Posterior cingulate gyrus (tissue), 11 donors: Measurements from ENCODE around the gene MLXIPL.
"Not testable (repeated sequence)": the region's sequence is repeated elsewhere in the genome, so short reads cannot be mapped to it uniquely, and the experiment has no call there.

Experiments used
- DNase-seq, 10 donors: peaks; one replicate each; pipeline versions ENCODE4 v3.0.0 to v3.0.0-alpha.2; 2020 to 2021; ENCODE audit warnings: mixed read lengths in 3 of 10
- intact Hi-C: fragments of 100-400 bp; cut with DNase I; formaldehyde crosslinking; loops from one replicate; pipeline ENCODE4 v1.15.1; 2023

The MLXIPL gene

GRCh38 chr7:73623798-73624668 lies at the start of gene MLXIPL:
Gene MLXIPL (minus strand): TSS chr7:73624522. CDS start chr7:73624492, 30 bp downstream.
- DNase-seq = peak; percentile 37 to 96 (median 71)
- intact Hi-C loops = no loop called here

GRCh38 chr7:73671857-73672445 lies 47.6 kb upstream of the MLXIPL start:
- DNase-seq = peak in 1 of 10 donors; percentile 35
- intact Hi-C loops = no loop called here

GRCh38 chr7:73671322-73671661 lies 47.0 kb upstream of the MLXIPL start:
- intact Hi-C loops = no loop called here
- DNase-seq = no peak

GRCh38 chr7:73669858-73670385 lies 45.6 kb upstream of the MLXIPL start:
- no peak for DNase-seq
- intact Hi-C loops = loop anchor here (5.0 to 10.0 kb wide), 3 partner anchors 43 to 65 kb away; no protein-coding TSS in a partner anchor

GRCh38 chr7:73669288-73669701 lies 45.0 kb upstream of the MLXIPL start:
- intact Hi-C loops = loop anchor here (5.0 to 10.0 kb wide), 3 partner anchors 42 to 64 kb away; no protein-coding TSS in a partner anchor
- no peak for DNase-seq

- intact Hi-C loops = loop anchor here (5.0 to 10.0 kb wide), 3 partner anchors 42 to 64 kb away; no protein-coding TSS in a partner anchor
- DNase-seq = no peak
Measured at GRCh38 chr7:73668886-73669230, 44.5 kb upstream of the MLXIPL start.

GRCh38 chr7:73668103-73668885 lies 44.0 kb upstream of the MLXIPL start:
- intact Hi-C loops = loop anchor here (5.0 to 10.0 kb wide), 3 partner anchors 41 to 63 kb away; no protein-coding TSS in a partner anchor
- no peak for DNase-seq

- intact Hi-C loops = loop anchor here (5.0 to 10.0 kb wide), 3 partner anchors 40 to 63 kb away; no protein-coding TSS in a partner anchor
- DNase-seq = peak; percentile 73 to 98 (median 88)
Measured at GRCh38 chr7:73667344-73668102, 43.2 kb upstream of the MLXIPL start, which contains the start of gene VPS37D. Gene VPS37D (plus strand): TSS chr7:73667831. CDS start chr7:73667959, 128 bp downstream.

- intact Hi-C loops = loop anchor here (10.0 kb wide), 1 partner anchor 58 kb away; no protein-coding TSS in a partner anchor
Measured at GRCh38 chr7:73663033-73663432, 38.7 kb upstream of the MLXIPL start.

GRCh38 chr7:73660594-73660993 lies 36.3 kb upstream of the MLXIPL start:
- intact Hi-C loops = loop anchor here (10.0 kb wide), 1 partner anchor 56 kb away; no protein-coding TSS in a partner anchor
- DNase-seq = not testable (repeated sequence)

More at GRCh38 chr7:73663033-73663432, 38.7 kb upstream of the MLXIPL start:
- no peak for DNase-seq

GRCh38 chr7:73659983-73660382 lies 35.7 kb upstream of the MLXIPL start:
- DNase-seq = no peak
- intact Hi-C loops = loop anchor here (10.0 kb wide), 1 partner anchor 55 kb away; no protein-coding TSS in a partner anchor

GRCh38 chr7:73655309-73655708 lies 31.0 kb upstream of the MLXIPL start:
- DNase-seq, intact Hi-C loops: not testable (repeated sequence)

GRCh38 chr7:73652541-73652949 lies 28.2 kb upstream of the MLXIPL start:
- DNase-seq = peak in 1 of 10 donors; percentile 54
- intact Hi-C loops = no loop called here

GRCh38 chr7:73650524-73650923 lies 26.2 kb upstream of the MLXIPL start:
- intact Hi-C loops = no loop called here
- peak in 1 of 10 donors; percentile 27 for DNase-seq

- intact Hi-C loops = no loop called here
- no peak for DNase-seq
Measured at GRCh38 chr7:73649576-73649975, 25.3 kb upstream of the MLXIPL start.

- DNase-seq = no peak
- intact Hi-C loops = no loop called here
Measured at GRCh38 chr7:73648593-73649332, 24.4 kb upstream of the MLXIPL start.

GRCh38 chr7:73647725-73648592 lies 23.6 kb upstream of the MLXIPL start:
- DNase-seq = no peak

More at GRCh38 chr7:73647725-73648592, 23.6 kb upstream of the MLXIPL start:
- intact Hi-C loops = no loop called here
